Activated naive CD4-positive, alpha-beta T cell treated with anti-CD3 and anti-CD28 coated beads, Interleukin-2, amount 50 U/mL, for 72 hours (primary cell): ENCODE measurements around the gene OSBPL10. TPM values are rescaled to one million over a fixed set of nuclear protein-coding genes. Genes with fewer than 3 reads are reported as not detected.

Experiments
- ATAC-seq, 2 donors: fragments of 150-1000 bp; cut with Tn5 transposase; 2 replicates each; pipeline ENCODE4 v1.10.0; 2021; ENCODE audit warnings: mild to moderate bottlenecking in 2 of 2, moderate library complexity in 2 of 2
- DNase-seq, 2 donors: peaks; one replicate each; pipeline ENCODE4 v3.0.0; 2021 to 2022; ENCODE audit warnings: low spot score in 2 of 2
- H3K27ac Mint-ChIP-seq, 2 donors: one replicate each; pipeline ENCODE4 v1.8.0; 2022; ENCODE audit warnings: mild to moderate bottlenecking in 2 of 2, mixed read lengths in 2 of 2
- H3K36me3 Mint-ChIP-seq, 2 donors: one replicate each; pipeline ENCODE4 v1.8.0; 2022; ENCODE audit warnings: mixed read lengths in 2 of 2
- H3K9me3 Mint-ChIP-seq, 2 donors: one replicate each; pipeline ENCODE4 v1.8.0; 2022; ENCODE audit warnings: mixed read lengths in 2 of 2
- total RNA-seq, 2 donors: library from RNA; stranded (reverse); gene quantifications; one replicate each; pipeline ENCODE4 v1.2.3, GENCODE V29; 2022

The OSBPL10 gene
- total RNA-seq, 2 donors from 2014 or later: 1.1 to 32.6 TPM

GRCh38 chr3:31973837-31974236 is 7.2 kb downstream of the OSBPL10 start:
- Mint-ChIP-seq H3K9me3 (peaks cover 0 to 24% of the 10 kb centered on the region in 2 donors), H3K36me3 (peaks cover 8 to 57% of the 10 kb centered on the region in 2 donors), H3K27ac (no peak overlapping the region)
- ATAC-seq: no peak
- no peak for DNase-seq

- Mint-ChIP-seq H3K27ac (no peak overlapping the region), H3K9me3 (peaks cover 0 to 21% of the 10 kb centered on the region in 2 donors), H3K36me3 (peaks cover 8 to 50% of the 10 kb centered on the region in 2 donors)
- ATAC-seq: no peak
- DNase-seq: no peak
These were observed 8.0 kb downstream of the OSBPL10 start for GRCh38 chr3:31973081-31973480.

GRCh38 chr3:31971607-31972006 is 9.5 kb downstream of the OSBPL10 start:
- Mint-ChIP-seq H3K9me3 (peaks cover 0 to 13% of the 10 kb centered on the region in 2 donors), H3K27ac (no peak overlapping the region), H3K36me3 (peaks cover 0 to 35% of the 10 kb centered on the region in 2 donors)
- DNase-seq: no peak
- no peak for ATAC-seq

- ATAC-seq (no peak), DNase-seq (no peak)
- Mint-ChIP-seq H3K27ac (no peak overlapping the region), H3K36me3 (peaks cover 0 to 10% of the 10 kb centered on the region in 2 donors), H3K9me3 (no peaks in the 10 kb centered on the region)
These were observed 12.1 kb downstream of the OSBPL10 start for GRCh38 chr3:31968927-31969418.

- Mint-ChIP-seq H3K27ac (no peak overlapping the region), H3K36me3 (peaks cover 0 to 6% of the 10 kb centered on the region in 2 donors), H3K9me3 (no peaks in the 10 kb centered on the region)
- ATAC-seq (no peak), DNase-seq (no peak)
These were observed 12.6 kb downstream of the OSBPL10 start for GRCh38 chr3:31968369-31968926.

- Mint-ChIP-seq H3K36me3 (peaks cover 0 to 4% of the 10 kb centered on the region in 2 donors), H3K9me3 (no peaks in the 10 kb centered on the region), H3K27ac (no peak overlapping the region)
- no peak for DNase-seq
- no peak for ATAC-seq
These were observed 13.5 kb downstream of the OSBPL10 start for GRCh38 chr3:31967592-31967991.

- H3K9me3 Mint-ChIP-seq: no peaks in the 10 kb centered on the region
- no peak overlapping the region for H3K27ac Mint-ChIP-seq
- no peaks in the 10 kb centered on the region for H3K36me3 Mint-ChIP-seq
- ATAC-seq (no peak), DNase-seq (no peak)
These were observed 14.0 kb downstream of the OSBPL10 start for GRCh38 chr3:31966978-31967591.

GRCh38 chr3:31962801-31963205 is 18.3 kb downstream of the OSBPL10 start:
- no peak for DNase-seq

GRCh38 chr3:31960793-31961431 is 20.1 kb downstream of the OSBPL10 start:
- ATAC-seq: no peak
- H3K9me3 Mint-ChIP-seq: peaks cover 0 to 2% of the 10 kb centered on the region in 2 donors
- no peak for DNase-seq
- H3K27ac Mint-ChIP-seq: no peak overlapping the region
- H3K36me3 Mint-ChIP-seq: peaks cover 0 to 15% of the 10 kb centered on the region in 2 donors

More at GRCh38 chr3:31962801-31963205, 18.3 kb downstream of the OSBPL10 start:
- Mint-ChIP-seq H3K36me3 (peaks cover 0 to 8% of the 10 kb centered on the region in 2 donors), H3K9me3 (no peaks in the 10 kb centered on the region), H3K27ac (no peak overlapping the region)
- ATAC-seq: peak in 1 of 2 donors; percentile 82

- Mint-ChIP-seq H3K9me3 (peaks cover 4 to 9% of the 10 kb centered on the region in 2 donors), H3K36me3 (peaks cover 6 to 23% of the 10 kb centered on the region in 2 donors), H3K27ac (no peak overlapping the region)
- ATAC-seq (no peak), DNase-seq (no peak)
These were observed 20.9 kb downstream of the OSBPL10 start for GRCh38 chr3:31959951-31960792.

- peaks cover 4 to 16% of the 10 kb centered on the region in 2 donors for H3K9me3 Mint-ChIP-seq
- ATAC-seq: no peak
- peaks cover 10 to 32% of the 10 kb centered on the region in 2 donors for H3K36me3 Mint-ChIP-seq
- H3K27ac Mint-ChIP-seq: no peak overlapping the region
- no peak for DNase-seq
These were observed 21.8 kb downstream of the OSBPL10 start for GRCh38 chr3:31959251-31959650.

- DNase-seq (no peak), ATAC-seq (no peak)
- Mint-ChIP-seq H3K9me3 (peaks cover 4 to 19% of the 10 kb centered on the region in 2 donors), H3K36me3 (peaks cover 12 to 36% of the 10 kb centered on the region in 2 donors), H3K27ac (no peak overlapping the region)
These were observed 22.3 kb downstream of the OSBPL10 start for GRCh38 chr3:31958701-31959152.

GRCh38 chr3:31957106-31957505 is 24.0 kb downstream of the OSBPL10 start:
- peaks cover 12 to 40% of the 10 kb centered on the region in 2 donors for H3K36me3 Mint-ChIP-seq
- peaks cover 4 to 23% of the 10 kb centered on the region in 2 donors for H3K9me3 Mint-ChIP-seq
- no peak for ATAC-seq

GRCh38 chr3:31955581-31955980 is 25.5 kb downstream of the OSBPL10 start:
- no peak overlapping the region for H3K27ac Mint-ChIP-seq

More at GRCh38 chr3:31957106-31957505, 24.0 kb downstream of the OSBPL10 start:
- DNase-seq: no peak
- H3K27ac Mint-ChIP-seq: no peak overlapping the region

GRCh38 chr3:31953636-31954035 is 27.4 kb downstream of the OSBPL10 start:
- H3K27ac Mint-ChIP-seq: no peak overlapping the region
- ATAC-seq (no peak), DNase-seq (no peak)
- peaks cover 7 to 27% of the 10 kb centered on the region in 2 donors for H3K9me3 Mint-ChIP-seq
- H3K36me3 Mint-ChIP-seq: peaks cover 12 to 36% of the 10 kb centered on the region in 2 donors

More at GRCh38 chr3:31955581-31955980, 25.5 kb downstream of the OSBPL10 start:
- Mint-ChIP-seq H3K36me3 (peaks cover 12 to 35% of the 10 kb centered on the region in 2 donors), H3K9me3 (peaks cover 7 to 26% of the 10 kb centered on the region in 2 donors)
- DNase-seq (no peak), ATAC-seq (no peak)

- peaks cover 12 to 36% of the 10 kb centered on the region in 2 donors for H3K36me3 Mint-ChIP-seq
- ATAC-seq (no peak), DNase-seq (no peak)
- H3K9me3 Mint-ChIP-seq: peaks cover 7 to 27% of the 10 kb centered on the region in 2 donors
- H3K27ac Mint-ChIP-seq: no peak overlapping the region
These were observed 28.0 kb downstream of the OSBPL10 start for GRCh38 chr3:31953091-31953490.
